OCI-LY3 (cell line): Measurements from ENCODE around the gene NPHP4.

Source experiments
- CTCF ChIP-seq: fragments of 200-600, 300-600 bp; sonication (generic); IDR thresholded peaks from 2 replicates; pipeline ENCODE4 v1.5.1; 2014; ENCODE audit warnings: antibody characterized with exemption, low read length, low read depth
- EZH2phosphoT487 ChIP-seq: fragments of 200-600 bp; shearing (Covaris generic); IDR thresholded peaks from 2 replicates; pipeline ENCODE4 v1.6.1; 2018; ENCODE audit warnings: antibody characterized with exemption, mixed run types, low read depth

DNA sequence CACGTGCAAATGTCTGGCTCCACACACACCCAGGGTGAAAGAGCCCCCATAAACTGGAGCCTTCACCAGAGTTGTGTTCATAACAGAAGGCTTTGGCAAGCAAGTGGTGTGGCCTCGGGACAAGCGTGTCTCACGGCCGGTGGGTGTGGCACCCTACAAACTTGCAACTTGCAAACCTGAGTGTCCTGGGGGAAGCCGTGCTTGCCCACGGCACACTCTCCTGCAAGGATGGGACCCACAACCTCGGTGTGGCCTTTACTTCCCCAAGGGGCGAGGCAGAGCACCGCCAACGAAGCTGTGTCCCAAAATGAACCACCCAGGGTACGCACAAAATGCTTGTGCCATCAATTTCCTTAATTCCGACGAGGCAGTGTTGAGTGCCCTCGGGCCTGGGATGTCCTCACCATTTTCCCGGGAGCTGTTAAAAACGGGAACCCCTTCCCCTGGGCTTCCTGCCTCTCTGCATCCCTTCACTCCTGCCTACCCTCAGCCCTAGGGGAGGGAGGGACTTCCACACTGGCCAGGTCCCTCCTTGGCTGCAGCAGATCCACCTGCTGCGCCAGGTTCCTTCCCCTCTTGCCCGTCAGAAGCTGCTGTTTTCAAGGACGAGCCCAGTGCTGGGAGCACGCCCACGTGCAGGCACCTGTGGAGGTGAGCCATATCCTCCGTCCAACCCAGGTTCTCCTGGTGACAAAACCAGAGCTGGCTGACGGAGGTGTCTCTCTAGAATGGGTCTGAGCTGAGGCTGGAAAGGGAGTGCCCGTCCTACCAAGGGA is 111.4 kb downstream of the NPHP4 start:
- TF ChIP-seq CTCF (no peak), EZH2phosphoT487 (no peak)
